HG03521 (cell line): ENCODE data around the gene PRKCH.

Source experiments
- ATAC-seq: cut with Tn5 transposase; IDR thresholded peaks from one replicate; pipeline ENCODE4 v1.9.1; 2021; ENCODE audit warnings: mild to moderate bottlenecking, moderate library complexity; ENCODE audit not compliant: unreplicated experiment

The PRKCH gene

GRCh38 chr14:61505815-61506809 is 184.7 kb downstream of the PRKCH start:
- no peak for ATAC-seq

- no peak for ATAC-seq
These were observed 187.1 kb downstream of the PRKCH start for GRCh38 chr14:61508526-61508925.

GRCh38 chr14:61510736-61511557 is 189.6 kb downstream of the PRKCH start:
- no peak for ATAC-seq

GRCh38 chr14:61511558-61511948 is 190.2 kb downstream of the PRKCH start:
- ATAC-seq: no peak

GRCh38 chr14:61512026-61512834 is 190.9 kb downstream of the PRKCH start:
- no peak for ATAC-seq

GRCh38 chr14:61513986-61514830 is 192.8 kb downstream of the PRKCH start:
- no peak for ATAC-seq

- ATAC-seq: no peak
These were observed 193.5 kb downstream of the PRKCH start for GRCh38 chr14:61514927-61515326.

GRCh38 chr14:61515436-61516117 is 194.2 kb downstream of the PRKCH start:
- ATAC-seq: no peak

- ATAC-seq: no peak
These were observed 194.9 kb downstream of the PRKCH start for GRCh38 chr14:61516118-61516743.

- no peak for ATAC-seq
These were observed 195.7 kb downstream of the PRKCH start for GRCh38 chr14:61516964-61517653.

GRCh38 chr14:61517911-61518384 is 196.6 kb downstream of the PRKCH start:
- no peak for ATAC-seq

GRCh38 chr14:61518403-61518802 is 197.0 kb downstream of the PRKCH start:
- no peak for ATAC-seq

GRCh38 chr14:61519106-61519505 is 197.7 kb downstream of the PRKCH start:
- ATAC-seq: no peak

GRCh38 chr14:61519735-61520134 is 198.4 kb downstream of the PRKCH start:
- no peak for ATAC-seq

GRCh38 chr14:61520576-61520975 is 199.2 kb downstream of the PRKCH start:
- no peak for ATAC-seq

GRCh38 chr14:61521773-61522172 is 200.4 kb downstream of the PRKCH start:
- ATAC-seq: no peak

- ATAC-seq: no peak
These were observed 202.4 kb downstream of the PRKCH start for GRCh38 chr14:61523751-61524150.

- ATAC-seq: no peak
These were observed 202.9 kb downstream of the PRKCH start for GRCh38 chr14:61524211-61524806.
